ENCODE measurements around the gene TMEM238L. TPM values are rescaled to one million over a fixed set of nuclear protein-coding genes. Genes with fewer than 3 reads are reported as not detected.

TMEM238L gene
- total RNA-seq: not detected in 2 replicates

GRCh38 chr17:10803830-10804475 lies at the start of gene TMEM238L:
Gene TMEM238L, minus strand, starts transcription at chr17:10804099. Its CDS starts 136 bp downstream, at chr17:10803963.

GRCh38 chr17:10837921-10838320 lies 34.0 kb upstream of the TMEM238L start, which contains the start of gene PIRT:
Gene PIRT, minus strand, starts transcription at chr17:10838087. Its CDS starts 12,442 bp downstream, at chr17:10825645.

Other genes starting within 250 kb of the TMEM238L start
- gene MYH3, start 146.8 kb downstream of the TMEM238L start, total RNA-seq: under 0.01 TPM in 2 replicates
- 26.5 and 30.7 TPM in 2 replicates for gene SCO1, start 106.6 kb downstream of the TMEM238L start, total RNA-seq
- 6.6 and 13.3 TPM in 2 replicates for gene ADPRM, start 106.5 kb downstream of the TMEM238L start, total RNA-seq
- gene TMEM220, start 74.1 kb downstream of the TMEM238L start, total RNA-seq: 2.9 and 4.6 TPM in 2 replicates
- not detected in 2 replicates for gene PIRT, start 34.0 kb upstream of the TMEM238L start, total RNA-seq